Stimulated activated naive B cell treated with anti-CD40 and anti-IgM and Interleukin-4, amounts not matched to agents 10 μg/mL and 1 μg/mL and 100 μg/mL, for 72 hours (primary cell): ENCODE measurements around the gene AMN1.
"Not testable (repeated sequence)": the region's sequence is repeated elsewhere in the genome, so short reads cannot be mapped to it uniquely, and the experiment has no call there.

Source experiments
- ATAC-seq, 2 donors: fragments of 150-1000 bp; cut with Tn5 transposase; replicated peaks; 2 replicates each; pipeline ENCODE4 v1.10.0; 2021; ENCODE audit warnings: moderate library complexity in 1 of 2
- DNase-seq: peaks from one replicate; pipeline ENCODE4 v3.0.0; 2021
- H3K27ac Mint-ChIP-seq: one replicate; pipeline ENCODE4 v1.8.0; 2022; ENCODE audit warnings: mild to moderate bottlenecking, mixed read lengths
- H3K27me3 Mint-ChIP-seq, 2 donors: one replicate each; pipeline ENCODE4 v1.8.0; 2022; ENCODE audit warnings: mixed read lengths in 2 of 2
- H3K36me3 Mint-ChIP-seq, 2 donors: one replicate each; pipeline ENCODE4 v1.8.0; 2022; ENCODE audit warnings: mixed read lengths in 2 of 2, mild to moderate bottlenecking in 1 of 2
- H3K4me1 Mint-ChIP-seq, 2 donors: one replicate each; pipeline ENCODE4 v1.8.0; 2022; ENCODE audit warnings: mixed read lengths in 2 of 2, mild to moderate bottlenecking in 1 of 2
- H3K4me3 Mint-ChIP-seq, 2 donors: one replicate each; pipeline ENCODE4 v1.8.0; 2022; ENCODE audit warnings: mild to moderate bottlenecking in 2 of 2, mixed read lengths in 2 of 2, moderate library complexity in 1 of 2
- H3K9me3 Mint-ChIP-seq, 2 donors: one replicate each; pipeline ENCODE4 v1.8.0; 2022; ENCODE audit warnings: mixed read lengths in 2 of 2, mild to moderate bottlenecking in 1 of 2

AMN1 gene

GRCh38 chr12:31728917-31729640, at the start of gene AMN1:
AMN1 (minus strand) TSS chr12:31729021; CDS start chr12:31729008, 13 bp downstream.
- Mint-ChIP-seq H3K9me3 (peaks cover 0 to 8% of the 10 kb centered on the region in 2 donors), H3K27me3 (no peaks in the 10 kb centered on the region), H3K36me3 (peaks cover 11 to 22% of the 10 kb centered on the region in 2 donors), H3K27ac (peak within 1 kb of the TSS; percentile 99), H3K4me3 (peak within 1 kb of the TSS; percentile 92 to 99), H3K4me1 (peaks cover 26 to 69% of the 10 kb centered on the region in 2 donors)
- ATAC-seq, result peak; percentile 94 to 95
- peak; percentile 100 for DNase-seq

DNA sequence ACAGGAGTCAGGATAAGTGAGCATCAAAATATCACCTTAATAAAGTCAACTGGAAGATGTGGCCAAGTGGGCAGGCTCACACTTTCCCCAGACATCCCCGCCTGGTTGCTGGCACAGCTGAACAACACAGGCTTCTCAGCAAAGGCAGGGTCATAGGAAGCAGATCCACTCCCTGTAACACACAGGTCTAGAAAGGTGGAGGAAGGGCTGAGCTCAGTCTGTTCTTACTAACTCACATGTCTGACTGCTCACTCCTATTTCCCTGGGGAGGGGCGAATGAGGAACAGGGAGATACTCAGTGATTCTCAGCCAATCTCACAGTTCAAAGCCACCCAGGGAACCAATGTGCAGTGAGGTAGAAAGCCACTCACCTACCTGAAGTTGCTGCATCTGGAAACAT, 45.0 kb upstream of the AMN1 start:
- Mint-ChIP-seq H3K4me3 (no peak overlapping the region), H3K4me1 (peaks cover 13 to 26% of the 10 kb centered on the region in 2 donors), H3K9me3 (no peaks in the 10 kb centered on the region), H3K27me3 (no peaks in the 10 kb centered on the region), H3K36me3 (no peaks in the 10 kb centered on the region), H3K27ac (peak overlapping the region; percentile 16)
- ATAC-seq (peak; percentile 98 to 99), DNase-seq (peak; percentile 64)

- Mint-ChIP-seq H3K27ac (peak overlapping the region; percentile 16), H3K4me3 (no peak overlapping the region), H3K9me3 (no peaks in the 10 kb centered on the region), H3K36me3 (no peaks in the 10 kb centered on the region), H3K4me1 (peaks cover 13 to 22% of the 10 kb centered on the region in 2 donors), H3K27me3 (no peaks in the 10 kb centered on the region)
- DNase-seq, result no peak
- ATAC-seq, result peak; percentile 26 to 27
Measured at GRCh38 chr12:31773223-31773750, 44.5 kb upstream of the AMN1 start.

GRCh38 chr12:31772685-31773222, 43.9 kb upstream of the AMN1 start:
- DNase-seq, result no peak
- Mint-ChIP-seq H3K4me1 (peaks cover 17 to 26% of the 10 kb centered on the region in 2 donors), H3K36me3 (no peaks in the 10 kb centered on the region), H3K9me3 (no peaks in the 10 kb centered on the region), H3K4me3 (no peak overlapping the region), H3K27ac (peak overlapping the region; percentile 51), H3K27me3 (no peaks in the 10 kb centered on the region)
- no peak for ATAC-seq

GRCh38 chr12:31772186-31772585, 43.4 kb upstream of the AMN1 start:
- peak overlapping the region; percentile 51 for H3K27ac Mint-ChIP-seq
- no peaks in the 10 kb centered on the region for H3K27me3 Mint-ChIP-seq
- DNase-seq (no peak), ATAC-seq (no peak)
- H3K9me3 Mint-ChIP-seq, result no peaks in the 10 kb centered on the region
- H3K4me3 Mint-ChIP-seq, result no peak overlapping the region
- peaks cover 19 to 32% of the 10 kb centered on the region in 2 donors for H3K4me1 Mint-ChIP-seq
- H3K36me3 Mint-ChIP-seq, result no peaks in the 10 kb centered on the region

GRCh38 chr12:31768046-31768445, 39.2 kb upstream of the AMN1 start:
- Mint-ChIP-seq H3K27me3 (no peaks in the 10 kb centered on the region), H3K4me3 (no peak overlapping the region), H3K4me1 (peaks cover 14 to 29% of the 10 kb centered on the region in 2 donors), H3K9me3 (peaks cover 3% of the 10 kb centered on the region in 2 donors), H3K27ac (no peak overlapping the region), H3K36me3 (peaks cover 0 to 3% of the 10 kb centered on the region in 2 donors)
- no peak for ATAC-seq
- no peak for DNase-seq

DNA sequence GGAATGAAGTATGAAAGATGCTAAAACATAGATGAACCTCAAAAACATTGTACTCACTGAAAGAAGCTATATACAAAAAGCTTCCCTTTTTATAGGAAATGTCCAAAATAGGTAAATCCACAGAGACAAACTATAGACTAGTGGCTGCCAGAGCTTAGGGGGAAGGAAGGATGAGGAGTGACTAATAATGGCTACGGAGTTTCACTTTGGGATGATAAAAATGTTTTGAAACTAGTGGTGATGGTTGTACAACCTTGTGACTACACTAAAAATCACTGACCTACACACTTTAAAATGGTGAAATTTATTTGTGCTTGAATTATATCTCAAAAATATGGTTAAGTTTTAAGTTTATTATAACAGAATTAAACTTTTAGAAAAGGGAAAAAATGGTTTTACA, 37.1 kb upstream of the AMN1 start:
- Mint-ChIP-seq H3K27me3 (no peaks in the 10 kb centered on the region), H3K4me1 (peaks cover 12 to 24% of the 10 kb centered on the region in 2 donors), H3K36me3 (peaks cover 0 to 4% of the 10 kb centered on the region in 2 donors), H3K27ac (no peak overlapping the region), H3K4me3 (no peak overlapping the region), H3K9me3 (peaks cover 3% of the 10 kb centered on the region in 2 donors)
- ATAC-seq (peak in 1 of 2 donors; percentile 33), DNase-seq (no peak)

DNA sequence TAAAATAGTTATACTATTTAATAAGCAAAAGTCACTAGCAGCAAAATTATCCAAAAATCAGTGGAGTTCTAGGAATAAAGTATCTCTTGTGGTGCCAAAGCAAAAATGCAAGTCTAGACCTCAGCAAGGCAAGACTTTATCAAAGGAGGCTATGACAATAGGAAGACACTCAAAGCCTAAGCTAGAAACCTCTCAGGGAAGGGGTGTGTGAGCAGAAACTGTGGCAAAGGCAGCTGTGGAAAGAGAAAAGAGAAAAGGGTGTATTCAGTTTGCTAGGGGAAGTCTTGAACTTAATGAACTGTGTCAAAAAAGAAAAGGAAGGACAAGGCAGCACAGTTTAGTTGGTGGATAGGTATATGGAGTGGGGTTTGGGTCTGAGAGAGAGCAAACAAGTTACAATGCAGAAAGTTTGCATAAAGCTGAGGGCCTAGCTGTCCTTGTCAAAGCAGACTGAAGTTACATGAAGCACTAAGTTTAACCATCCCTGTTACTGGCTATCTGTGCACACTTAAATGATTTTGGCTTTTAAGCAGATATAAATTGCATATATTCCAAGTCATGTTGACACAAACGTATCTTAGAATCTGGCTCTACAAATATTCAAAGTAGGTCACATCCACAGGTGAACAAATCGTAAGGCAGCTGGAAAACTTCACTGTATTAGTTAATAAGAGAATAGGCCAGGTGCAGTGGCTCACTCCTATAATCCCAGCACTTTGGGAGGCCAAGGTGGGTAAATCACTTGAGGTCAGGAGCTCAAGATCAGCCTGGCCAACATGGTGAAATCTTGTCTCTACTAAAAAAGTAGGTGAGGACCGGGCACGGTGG, 31.0 kb upstream of the AMN1 start:
- Mint-ChIP-seq H3K9me3 (peaks cover 0 to 3% of the 10 kb centered on the region in 2 donors), H3K4me1 (peaks cover 13 to 23% of the 10 kb centered on the region in 2 donors), H3K36me3 (peaks cover 0 to 4% of the 10 kb centered on the region in 2 donors), H3K27me3 (no peaks in the 10 kb centered on the region), H3K27ac (no peak overlapping the region), H3K4me3 (no peak overlapping the region)
- DNase-seq, result no peak
- peak in 1 of 2 donors; percentile 22 for ATAC-seq

- H3K9me3 Mint-ChIP-seq, H3K27me3 Mint-ChIP-seq, H3K4me3 Mint-ChIP-seq, ATAC-seq, DNase-seq, H3K36me3 Mint-ChIP-seq, H3K27ac Mint-ChIP-seq: not testable (repeated sequence)
- peaks cover 13 to 22% of the 10 kb centered on the region in 2 donors for H3K4me1 Mint-ChIP-seq
Measured at GRCh38 chr12:31758297-31758696, 29.5 kb upstream of the AMN1 start.

- Mint-ChIP-seq H3K4me3 (no peak overlapping the region), H3K9me3 (peaks cover 0 to 3% of the 10 kb centered on the region in 2 donors), H3K27ac (peak overlapping the region; percentile 14), H3K36me3 (no peaks in the 10 kb centered on the region), H3K4me1 (peaks cover 18 to 25% of the 10 kb centered on the region in 2 donors), H3K27me3 (no peaks in the 10 kb centered on the region)
- DNase-seq, result no peak
- ATAC-seq, result no peak
Measured at GRCh38 chr12:31756977-31757420, 28.2 kb upstream of the AMN1 start.

DNA sequence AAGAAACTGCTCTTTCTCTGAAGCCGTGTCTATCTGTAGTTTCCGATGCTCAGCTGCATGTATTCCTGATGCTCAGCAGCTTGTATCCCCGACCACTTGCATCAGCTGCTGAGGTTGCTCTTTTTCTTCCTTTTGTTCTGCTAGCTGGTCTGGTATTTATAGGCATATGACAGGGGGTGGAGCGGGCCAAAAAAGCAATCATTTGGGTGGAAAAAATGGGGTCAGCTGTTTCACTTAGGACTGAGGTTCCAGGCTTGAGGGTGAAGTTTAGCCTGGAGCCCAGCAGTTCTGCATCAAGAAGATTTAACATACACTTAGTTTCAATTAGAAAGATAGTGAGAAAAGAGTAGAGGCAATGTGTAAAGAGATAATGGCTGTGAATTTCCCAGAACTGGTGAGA, 23.6 kb upstream of the AMN1 start:
- Mint-ChIP-seq H3K27ac (no peak overlapping the region), H3K4me3 (peak overlapping the region; percentile 23 to 29), H3K9me3 (peaks cover 0 to 5% of the 10 kb centered on the region in 2 donors), H3K27me3 (no peaks in the 10 kb centered on the region), H3K4me1 (peaks cover 32 to 44% of the 10 kb centered on the region in 2 donors), H3K36me3 (peaks cover 0 to 4% of the 10 kb centered on the region in 2 donors)
- no peak for DNase-seq
- ATAC-seq, result no peak

- no peak overlapping the region for H3K4me3 Mint-ChIP-seq
- no peak overlapping the region for H3K27ac Mint-ChIP-seq
Measured at GRCh38 chr12:31751085-31751484, 22.3 kb upstream of the AMN1 start.

GRCh38 chr12:31750747-31751039, 21.9 kb upstream of the AMN1 start:
- H3K9me3 Mint-ChIP-seq, result peaks cover 0 to 5% of the 10 kb centered on the region in 2 donors
- DNase-seq (no peak), ATAC-seq (no peak)
- peaks cover 0 to 4% of the 10 kb centered on the region in 2 donors for H3K36me3 Mint-ChIP-seq
- no peak overlapping the region for H3K4me3 Mint-ChIP-seq
- H3K27ac Mint-ChIP-seq, result peak overlapping the region; percentile 31
- H3K27me3 Mint-ChIP-seq, result no peaks in the 10 kb centered on the region
- peaks cover 37 to 56% of the 10 kb centered on the region in 2 donors for H3K4me1 Mint-ChIP-seq

More at GRCh38 chr12:31751085-31751484, 22.3 kb upstream of the AMN1 start:
- no peak for DNase-seq
- H3K4me1 Mint-ChIP-seq, result peaks cover 35 to 52% of the 10 kb centered on the region in 2 donors
- ATAC-seq, result no peak
- no peaks in the 10 kb centered on the region for H3K27me3 Mint-ChIP-seq
- peaks cover 0 to 5% of the 10 kb centered on the region in 2 donors for H3K9me3 Mint-ChIP-seq
- peaks cover 0 to 4% of the 10 kb centered on the region in 2 donors for H3K36me3 Mint-ChIP-seq
